ENCODE data around the gene PDLIM1. TPM values are rescaled to one million over a fixed set of nuclear protein-coding genes. Genes with fewer than 3 reads are reported as not detected.

PDLIM1 gene
- total and polyA plus RNA-seq, 2 experiments from 2014 or later: 111 to 233 TPM

DNA sequence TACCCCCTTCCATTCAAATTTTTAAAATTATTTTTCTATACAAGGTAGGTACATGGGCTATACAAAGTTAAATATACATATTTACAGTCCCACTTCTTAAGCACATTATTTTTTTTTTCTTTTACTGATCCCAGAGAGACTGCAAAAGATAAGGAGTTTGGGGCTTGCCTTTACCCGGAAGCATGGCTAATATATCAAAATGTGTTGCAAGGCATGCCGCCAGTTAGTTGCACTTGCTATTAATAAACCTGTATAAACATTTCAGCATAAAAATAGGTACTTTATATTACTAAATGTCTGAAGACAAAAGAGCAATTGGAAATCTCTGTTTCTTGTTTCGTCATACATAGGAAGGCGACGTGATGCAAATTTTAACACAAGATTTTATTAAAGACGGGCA is 21.5 kb upstream of the PDLIM1 start (continued):
- TF ChIP-seq, protein P1, sequence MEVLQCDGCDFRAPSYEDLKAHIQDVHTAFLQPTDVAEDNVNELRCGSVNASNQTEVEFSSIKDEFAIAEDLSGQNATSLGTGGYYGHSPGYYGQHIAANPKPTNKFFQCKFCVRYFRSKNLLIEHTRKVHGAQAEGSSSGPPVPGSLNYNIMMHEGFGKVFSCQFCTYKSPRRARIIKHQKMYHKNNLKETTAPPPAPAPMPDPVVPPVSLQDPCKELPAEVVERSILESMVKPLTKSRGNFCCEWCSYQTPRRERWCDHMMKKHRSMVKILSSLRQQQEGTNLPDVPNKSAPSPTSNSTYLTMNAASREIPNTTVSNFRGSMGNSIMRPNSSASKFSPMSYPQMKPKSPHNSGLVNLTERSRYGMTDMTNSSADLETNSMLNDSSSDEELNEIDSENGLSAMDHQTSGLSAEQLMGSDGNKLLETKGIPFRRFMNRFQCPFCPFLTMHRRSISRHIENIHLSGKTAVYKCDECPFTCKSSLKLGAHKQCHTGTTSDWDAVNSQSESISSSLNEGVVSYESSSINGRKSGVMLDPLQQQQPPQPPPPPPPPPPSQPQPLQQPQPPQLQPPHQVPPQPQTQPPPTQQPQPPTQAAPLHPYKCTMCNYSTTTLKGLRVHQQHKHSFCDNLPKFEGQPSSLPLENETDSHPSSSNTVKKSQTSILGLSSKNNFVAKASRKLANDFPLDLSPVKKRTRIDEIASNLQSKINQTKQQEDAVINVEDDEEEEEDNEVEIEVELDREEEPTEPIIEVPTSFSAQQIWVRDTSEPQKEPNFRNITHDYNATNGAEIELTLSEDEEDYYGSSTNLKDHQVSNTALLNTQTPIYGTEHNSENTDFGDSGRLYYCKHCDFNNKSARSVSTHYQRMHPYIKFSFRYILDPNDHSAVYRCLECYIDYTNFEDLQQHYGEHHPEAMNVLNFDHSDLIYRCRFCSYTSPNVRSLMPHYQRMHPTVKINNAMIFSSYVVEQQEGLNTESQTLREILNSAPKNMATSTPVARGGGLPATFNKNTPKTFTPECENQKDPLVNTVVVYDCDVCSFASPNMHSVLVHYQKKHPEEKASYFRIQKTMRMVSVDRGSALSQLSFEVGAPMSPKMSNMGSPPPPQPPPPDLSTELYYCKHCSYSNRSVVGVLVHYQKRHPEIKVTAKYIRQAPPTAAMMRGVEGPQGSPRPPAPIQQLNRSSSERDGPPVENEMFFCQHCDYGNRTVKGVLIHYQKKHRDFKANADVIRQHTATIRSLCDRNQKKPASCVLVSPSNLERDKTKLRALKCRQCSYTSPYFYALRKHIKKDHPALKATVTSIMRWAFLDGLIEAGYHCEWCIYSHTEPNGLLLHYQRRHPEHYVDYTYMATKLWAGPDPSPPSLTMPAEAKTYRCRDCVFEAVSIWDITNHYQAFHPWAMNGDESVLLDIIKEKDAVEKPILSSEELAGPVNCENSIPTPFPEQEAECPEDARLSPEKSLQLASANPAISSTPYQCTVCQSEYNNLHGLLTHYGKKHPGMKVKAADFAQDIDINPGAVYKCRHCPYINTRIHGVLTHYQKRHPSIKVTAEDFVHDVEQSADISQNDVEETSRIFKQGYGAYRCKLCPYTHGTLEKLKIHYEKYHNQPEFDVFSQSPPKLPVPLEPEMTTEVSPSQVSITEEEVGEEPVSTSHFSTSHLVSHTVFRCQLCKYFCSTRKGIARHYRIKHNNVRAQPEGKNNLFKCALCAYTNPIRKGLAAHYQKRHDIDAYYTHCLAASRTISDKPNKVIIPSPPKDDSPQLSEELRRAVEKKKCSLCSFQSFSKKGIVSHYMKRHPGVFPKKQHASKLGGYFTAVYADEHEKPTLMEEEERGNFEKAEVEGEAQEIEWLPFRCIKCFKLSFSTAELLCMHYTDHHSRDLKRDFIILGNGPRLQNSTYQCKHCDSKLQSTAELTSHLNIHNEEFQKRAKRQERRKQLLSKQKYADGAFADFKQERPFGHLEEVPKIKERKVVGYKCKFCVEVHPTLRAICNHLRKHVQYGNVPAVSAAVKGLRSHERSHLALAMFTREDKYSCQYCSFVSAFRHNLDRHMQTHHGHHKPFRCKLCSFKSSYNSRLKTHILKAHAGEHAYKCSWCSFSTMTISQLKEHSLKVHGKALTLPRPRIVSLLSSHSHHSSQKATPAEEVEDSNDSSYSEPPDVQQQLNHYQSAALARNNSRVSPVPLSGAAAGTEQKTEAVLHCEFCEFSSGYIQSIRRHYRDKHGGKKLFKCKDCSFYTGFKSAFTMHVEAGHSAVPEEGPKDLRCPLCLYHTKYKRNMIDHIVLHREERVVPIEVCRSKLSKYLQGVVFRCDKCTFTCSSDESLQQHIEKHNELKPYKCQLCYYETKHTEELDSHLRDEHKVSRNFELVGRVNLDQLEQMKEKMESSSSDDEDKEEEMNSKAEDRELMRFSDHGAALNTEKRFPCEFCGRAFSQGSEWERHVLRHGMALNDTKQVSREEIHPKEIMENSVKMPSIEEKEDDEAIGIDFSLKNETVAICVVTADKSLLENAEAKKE (CRISPR knock-in tag; IDR thresholded peaks at IDR 0.05): no peak
- TF ChIP-seq ZNF331 (CRISPR knock-in tag; IDR thresholded peaks at IDR 0.05; ENCODE audit: low read depth) (no peak), REST (IDR thresholded peaks at IDR 0.05; ENCODE audit: unreplicated experiment) (no peak)
- TF ChIP-seq, protein P2, sequence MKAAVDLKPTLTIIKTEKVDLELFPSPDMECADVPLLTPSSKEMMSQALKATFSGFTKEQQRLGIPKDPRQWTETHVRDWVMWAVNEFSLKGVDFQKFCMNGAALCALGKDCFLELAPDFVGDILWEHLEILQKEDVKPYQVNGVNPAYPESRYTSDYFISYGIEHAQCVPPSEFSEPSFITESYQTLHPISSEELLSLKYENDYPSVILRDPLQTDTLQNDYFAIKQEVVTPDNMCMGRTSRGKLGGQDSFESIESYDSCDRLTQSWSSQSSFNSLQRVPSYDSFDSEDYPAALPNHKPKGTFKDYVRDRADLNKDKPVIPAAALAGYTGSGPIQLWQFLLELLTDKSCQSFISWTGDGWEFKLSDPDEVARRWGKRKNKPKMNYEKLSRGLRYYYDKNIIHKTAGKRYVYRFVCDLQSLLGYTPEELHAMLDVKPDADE (IDR thresholded peaks at IDR 0.05): no peak
- TF ChIP-seq, protein P3, sequence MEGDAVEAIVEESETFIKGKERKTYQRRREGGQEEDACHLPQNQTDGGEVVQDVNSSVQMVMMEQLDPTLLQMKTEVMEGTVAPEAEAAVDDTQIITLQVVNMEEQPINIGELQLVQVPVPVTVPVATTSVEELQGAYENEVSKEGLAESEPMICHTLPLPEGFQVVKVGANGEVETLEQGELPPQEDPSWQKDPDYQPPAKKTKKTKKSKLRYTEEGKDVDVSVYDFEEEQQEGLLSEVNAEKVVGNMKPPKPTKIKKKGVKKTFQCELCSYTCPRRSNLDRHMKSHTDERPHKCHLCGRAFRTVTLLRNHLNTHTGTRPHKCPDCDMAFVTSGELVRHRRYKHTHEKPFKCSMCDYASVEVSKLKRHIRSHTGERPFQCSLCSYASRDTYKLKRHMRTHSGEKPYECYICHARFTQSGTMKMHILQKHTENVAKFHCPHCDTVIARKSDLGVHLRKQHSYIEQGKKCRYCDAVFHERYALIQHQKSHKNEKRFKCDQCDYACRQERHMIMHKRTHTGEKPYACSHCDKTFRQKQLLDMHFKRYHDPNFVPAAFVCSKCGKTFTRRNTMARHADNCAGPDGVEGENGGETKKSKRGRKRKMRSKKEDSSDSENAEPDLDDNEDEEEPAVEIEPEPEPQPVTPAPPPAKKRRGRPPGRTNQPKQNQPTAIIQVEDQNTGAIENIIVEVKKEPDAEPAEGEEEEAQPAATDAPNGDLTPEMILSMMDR (conservative IDR thresholded peaks at IDR 0.05; ENCODE audit: low read depth in 2 of 2): no peak
